Smooth muscle cell of the brain vasculature (primary cell): ENCODE data around the gene SOWAHA.
"Not testable (repeated sequence)": the region's sequence is repeated elsewhere in the genome, so short reads cannot be mapped to it uniquely, and the experiment has no call there.

Experiments used
- DNase-seq: peaks from one replicate; pipeline ENCODE4 v3.0.0-alpha.2; 2012; ENCODE audit warnings: low read depth, low spot score

Gene SOWAHA

GRCh38 chr5:132849347-132849746 is 36.2 kb downstream of the SOWAHA start:
- DNase-seq = no peak

- DNase-seq = no peak
Measured at GRCh38 chr5:132850066-132850465, 37.0 kb downstream of the SOWAHA start.

- DNase-seq = no peak
Measured at GRCh38 chr5:132853323-132853722, 40.2 kb downstream of the SOWAHA start.

- no peak for DNase-seq
Measured at GRCh38 chr5:132853790-132854189, 40.7 kb downstream of the SOWAHA start.

- no peak for DNase-seq
Measured at GRCh38 chr5:132854301-132854700, 41.2 kb downstream of the SOWAHA start.

GRCh38 chr5:132854992-132855391 is 41.9 kb downstream of the SOWAHA start:
- not testable (repeated sequence) for DNase-seq

GRCh38 chr5:132856011-132856410 is 42.9 kb downstream of the SOWAHA start:
- DNase-seq = no peak

GRCh38 chr5:132859889-132860437 is 46.9 kb downstream of the SOWAHA start:
- DNase-seq = no peak

GRCh38 chr5:132860742-132861141 is 47.6 kb downstream of the SOWAHA start:
- no peak for DNase-seq

- DNase-seq = no peak
Measured at GRCh38 chr5:132865668-132866341, 52.7 kb downstream of the SOWAHA start.
